IPS DF 6.9 (cell line): ENCODE data around the gene NUP214.

ENCODE experiments used
- DNase-seq: peaks from one replicate; pipeline ENCODE4 v3.0.0-alpha.2; 2013; ENCODE audit warnings: low read depth, low spot score
- H3K27ac ChIP-seq: one replicate; pipeline ENCODE4 v1.5.1; 2013; ENCODE audit warnings: low read length, control low read depth
- H3K27me3 ChIP-seq: 2 replicates; pipeline ENCODE4 v1.6.1; 2013; ENCODE audit warnings: mild to moderate bottlenecking, low read length; ENCODE audit not compliant: control insufficient read depth, insufficient read depth
- H3K36me3 ChIP-seq: 2 replicates; pipeline ENCODE4 v1.6.1; 2013; ENCODE audit warnings: low read length; ENCODE audit not compliant: control insufficient read depth, insufficient read depth
- H3K4me1 ChIP-seq: 2 replicates; pipeline ENCODE4 v1.6.1; 2013; ENCODE audit warnings: low read length; ENCODE audit not compliant: control insufficient read depth, insufficient read depth
- H3K4me3 ChIP-seq: 2 replicates; pipeline ENCODE4 v1.5.1; 2013; ENCODE audit warnings: mild to moderate bottlenecking, low read length
- H3K9me3 ChIP-seq: 2 replicates; pipeline ENCODE4 v1.6.1; 2013; ENCODE audit warnings: low read length, inconsistent platforms; ENCODE audit not compliant: control insufficient read depth, insufficient read depth
- WGBS: extraction: QIAGEN DNeasy Blood & Tissue Kit; methylation state at CpG from one replicate; pipeline ENCODE4 v1.1.7; 2013; ENCODE audit warnings: mixed read lengths, missing lambda C conversion rate; ENCODE audit not compliant: insufficient read length, insufficient coverage; 5-methylcytosine and 5-hydroxymethylcytosine counted together

NUP214 gene

GRCh38 chr9:131160416-131161112 lies 35.2 kb downstream of the NUP214 start:
- WGBS: no CpG with 5 or more reads among the region's 1 CpG
- no peaks in the 10 kb centered on the region for H3K9me3 ChIP-seq
- H3K4me1 ChIP-seq: no peaks in the 10 kb centered on the region
- no peak overlapping the region for H3K27ac ChIP-seq
- no peak overlapping the region for H3K4me3 ChIP-seq
- H3K27me3 ChIP-seq: no peaks in the 10 kb centered on the region
- no peak for DNase-seq
- H3K36me3 ChIP-seq: peaks cover 3% of the 10 kb centered on the region; the same call in 1 of the 2 replicates

GRCh38 chr9:131161585-131161984 lies 36.2 kb downstream of the NUP214 start:
- Histone ChIP-seq H3K27me3 (no peaks in the 10 kb centered on the region), H3K9me3 (no peaks in the 10 kb centered on the region), H3K27ac (no peak overlapping the region), H3K36me3 (peaks cover 3% of the 10 kb centered on the region; the same call in 1 of the 2 replicates), H3K4me3 (no peak overlapping the region), H3K4me1 (no peaks in the 10 kb centered on the region)
- no peak for DNase-seq
- no CpG with 5 or more reads among the region's 6 CpGs for WGBS

GRCh38 chr9:131162886-131163285 lies 37.5 kb downstream of the NUP214 start:
- no peaks in the 10 kb centered on the region for H3K4me1 ChIP-seq
- H3K27me3 ChIP-seq: no peaks in the 10 kb centered on the region
- no peak for DNase-seq
- H3K9me3 ChIP-seq: no peaks in the 10 kb centered on the region
- no CpG with 5 or more reads among the region's 4 CpGs for WGBS
- H3K36me3 ChIP-seq: peaks cover 3% of the 10 kb centered on the region; the same call in 1 of the 2 replicates
- H3K27ac ChIP-seq: no peak overlapping the region
- H3K4me3 ChIP-seq: no peak overlapping the region

- Histone ChIP-seq H3K4me3 (no peak overlapping the region), H3K27ac (no peak overlapping the region), H3K36me3 (peaks cover 3% of the 10 kb centered on the region; the same call in 1 of the 2 replicates), H3K4me1 (no peaks in the 10 kb centered on the region), H3K9me3 (no peaks in the 10 kb centered on the region), H3K27me3 (no peaks in the 10 kb centered on the region)
- DNase-seq: no peak
These were observed 40.1 kb downstream of the NUP214 start for GRCh38 chr9:131165523-131165922.

- Histone ChIP-seq H3K36me3 (peaks cover 3% of the 10 kb centered on the region; the same call in 1 of the 2 replicates), H3K9me3 (no peaks in the 10 kb centered on the region), H3K4me1 (no peaks in the 10 kb centered on the region), H3K27me3 (no peaks in the 10 kb centered on the region), H3K27ac (no peak overlapping the region), H3K4me3 (no peak overlapping the region)
- no CpG with 5 or more reads among the region's 6 CpGs for WGBS
- no peak for DNase-seq
These were observed 41.8 kb downstream of the NUP214 start for GRCh38 chr9:131167146-131167692.

- no peak overlapping the region for H3K27ac ChIP-seq
- DNase-seq: no peak
- no peak overlapping the region for H3K4me3 ChIP-seq
- peaks cover 3% of the 10 kb centered on the region; the same call in 1 of the 2 replicates for H3K36me3 ChIP-seq
- no CpG with 5 or more reads among the region's 4 CpGs for WGBS
- H3K9me3 ChIP-seq: no peaks in the 10 kb centered on the region
- no peaks in the 10 kb centered on the region for H3K4me1 ChIP-seq
- no peaks in the 10 kb centered on the region for H3K27me3 ChIP-seq
These were observed 42.5 kb downstream of the NUP214 start for GRCh38 chr9:131167936-131168335.

- WGBS: no CpG with 5 or more reads among the region's 7 CpGs
- no peaks in the 10 kb centered on the region for H3K4me1 ChIP-seq
These were observed 44.3 kb downstream of the NUP214 start for GRCh38 chr9:131169563-131170240.

GRCh38 chr9:131173995-131174394 lies 48.6 kb downstream of the NUP214 start:
- no CpG with 5 or more reads among the region's 10 CpGs for WGBS
- DNase-seq: no peak
- H3K4me1 ChIP-seq: no peaks in the 10 kb centered on the region
- peaks cover 7% of the 10 kb centered on the region for H3K36me3 ChIP-seq
- H3K4me3 ChIP-seq: no peak overlapping the region
- H3K27ac ChIP-seq: no peak overlapping the region
- no peaks in the 10 kb centered on the region for H3K27me3 ChIP-seq
- H3K9me3 ChIP-seq: no peaks in the 10 kb centered on the region

More at GRCh38 chr9:131169563-131170240, 44.3 kb downstream of the NUP214 start:
- DNase-seq: no peak
- no peaks in the 10 kb centered on the region for H3K27me3 ChIP-seq
- no peak overlapping the region for H3K4me3 ChIP-seq
- H3K36me3 ChIP-seq: peaks cover under 1% of the 10 kb centered on the region; the same call in 1 of the 2 replicates
- H3K9me3 ChIP-seq: no peaks in the 10 kb centered on the region
- no peak overlapping the region for H3K27ac ChIP-seq

GRCh38 chr9:131174681-131175239 lies 49.4 kb downstream of the NUP214 start:
- Histone ChIP-seq H3K9me3 (no peaks in the 10 kb centered on the region), H3K36me3 (peaks cover 10% of the 10 kb centered on the region), H3K4me3 (no peak overlapping the region), H3K4me1 (no peaks in the 10 kb centered on the region), H3K27ac (no peak overlapping the region), H3K27me3 (no peaks in the 10 kb centered on the region)
- DNase-seq: no peak
- no CpG with 5 or more reads among the region's 1 CpG for WGBS

GRCh38 chr9:131177898-131178297 lies 52.5 kb downstream of the NUP214 start:
- Histone ChIP-seq H3K4me3 (no peak overlapping the region), H3K36me3 (peaks cover 10% of the 10 kb centered on the region), H3K27me3 (no peaks in the 10 kb centered on the region), H3K9me3 (no peaks in the 10 kb centered on the region), H3K4me1 (no peaks in the 10 kb centered on the region), H3K27ac (no peak overlapping the region)
- no CpG with 5 or more reads among the region's 1 CpG for WGBS
- DNase-seq: no peak
